Activated CD8-positive, alpha-beta memory T cell treated with anti-CD3 and anti-CD28 coated beads, Interleukin-2, amount 50 U/mL, for 48 hours (primary cell): Measurements from ENCODE around the gene UBR7.
A peak's percentile ranks its signal among the peaks of the same experiment; 100 is the strongest.
"Not testable (repeated sequence)": the region's sequence is repeated elsewhere in the genome, so short reads cannot be mapped to it uniquely, and the experiment has no call there.

Experiments
- DNase-seq: peaks from one replicate; pipeline ENCODE4 v3.0.0-alpha.2; 2020

Gene UBR7

GRCh38 chr14:93206793-93207467 lies at the start of gene UBR7, which contains the start of gene GON7:
Gene UBR7, plus strand, starts transcription at chr14:93207256. Its CDS starts 36 bp downstream, at chr14:93207292.
Gene GON7, minus strand, starts transcription at chr14:93207065. Its CDS starts 28 bp downstream, at chr14:93207037.
- DNase-seq = peak; percentile 91

GRCh38 chr14:93158349-93158748 lies 48.7 kb upstream of the UBR7 start:
- DNase-seq = not testable (repeated sequence)

GRCh38 chr14:93159625-93160352 lies 47.3 kb upstream of the UBR7 start:
- not testable (repeated sequence) for DNase-seq

GRCh38 chr14:93160353-93160801 lies 46.7 kb upstream of the UBR7 start:
- DNase-seq = no peak

GRCh38 chr14:93161411-93161940 lies 45.6 kb upstream of the UBR7 start:
- no peak for DNase-seq

- DNase-seq = no peak
These were observed 43.5 kb upstream of the UBR7 start for GRCh38 chr14:93163564-93163963.

GRCh38 chr14:93165271-93166265 lies 41.5 kb upstream of the UBR7 start:
- not testable (repeated sequence) for DNase-seq

GRCh38 chr14:93168610-93169009 lies 38.4 kb upstream of the UBR7 start:
- DNase-seq = not testable (repeated sequence)

- not testable (repeated sequence) for DNase-seq
These were observed 37.4 kb upstream of the UBR7 start for GRCh38 chr14:93169619-93170018.

GRCh38 chr14:93170141-93170540 lies 36.9 kb upstream of the UBR7 start:
- not testable (repeated sequence) for DNase-seq

GRCh38 chr14:93171376-93171775 lies 35.7 kb upstream of the UBR7 start:
- no peak for DNase-seq

GRCh38 chr14:93173943-93174395 lies 33.1 kb upstream of the UBR7 start:
- DNase-seq = peak; percentile 46

- DNase-seq = peak; percentile 18
These were observed 32.3 kb upstream of the UBR7 start for GRCh38 chr14:93174731-93175130.

- DNase-seq = no peak
These were observed 31.6 kb upstream of the UBR7 start for GRCh38 chr14:93175492-93175891.

- no peak for DNase-seq
These were observed 23.3 kb upstream of the UBR7 start for GRCh38 chr14:93183596-93184317.

- DNase-seq = peak; percentile 95
These were observed 22.4 kb upstream of the UBR7 start, which contains the start of the genes LYSET and MOAP1 for GRCh38 chr14:93184391-93185348. Gene LYSET, plus strand, starts transcription at chr14:93185317. Its CDS starts 89 bp downstream, at chr14:93185406. Gene MOAP1, minus strand, starts transcription at chr14:93184897. Its CDS starts 655 bp downstream, at chr14:93184242.

GRCh38 chr14:93185349-93185720 lies 21.7 kb upstream of the UBR7 start:
- no peak for DNase-seq

GRCh38 chr14:93186466-93186865 lies 20.6 kb upstream of the UBR7 start:
- no peak for DNase-seq

GRCh38 chr14:93186956-93187355 lies 20.1 kb upstream of the UBR7 start:
- DNase-seq = no peak

GRCh38 chr14:93195316-93195999 lies 11.6 kb upstream of the UBR7 start:
- no peak for DNase-seq
